GM21381 (cell line): Measurements from ENCODE around the gene NRL.
A peak's percentile ranks its signal among the peaks of the same experiment; 100 is the strongest.

Experiments used
- ATAC-seq: cut with Tn5 transposase; IDR thresholded peaks from one replicate; pipeline ENCODE4 v1.9.1; 2021; ENCODE audit warnings: mild to moderate bottlenecking, moderate library complexity; ENCODE audit not compliant: unreplicated experiment

NRL gene

GRCh38 chr14:24145219-24145618 lies 30.5 kb upstream of the NRL start:
- ATAC-seq: no peak

GRCh38 chr14:24144451-24144850 lies 29.7 kb upstream of the NRL start:
- no peak for ATAC-seq

GRCh38 chr14:24143511-24143910 lies 28.8 kb upstream of the NRL start:
- no peak for ATAC-seq

GRCh38 chr14:24141097-24141880 lies 26.5 kb upstream of the NRL start, which contains the start of gene EMC9:
TSS of gene EMC9 (minus strand) at chr14:24141591. CDS start at chr14:24141304, 287 bp downstream.
- peak; percentile 86 for ATAC-seq

GRCh38 chr14:24139272-24139934 lies 24.7 kb upstream of the NRL start:
- no peak for ATAC-seq

- no peak for ATAC-seq
Observed at GRCh38 chr14:24138396-24139271, 23.9 kb upstream of the NRL start.

- ATAC-seq: no peak
Observed at GRCh38 chr14:24137529-24138395, 23.0 kb upstream of the NRL start.

GRCh38 chr14:24136684-24137528 lies 22.2 kb upstream of the NRL start:
- ATAC-seq: no peak

- peak; percentile 78 for ATAC-seq
Observed at GRCh38 chr14:24135834-24136683, 21.3 kb upstream of the NRL start, which contains the start of gene PSME1. TSS of gene PSME1 (plus strand) at chr14:24136194. CDS start at chr14:24136263, 69 bp downstream.

GRCh38 chr14:24135584-24135833 lies 20.8 kb upstream of the NRL start:
- ATAC-seq: peak; percentile 1

- ATAC-seq: no peak
Observed at GRCh38 chr14:24133735-24134134, 19.0 kb upstream of the NRL start.

- ATAC-seq: no peak
Observed at GRCh38 chr14:24132976-24133375, 18.2 kb upstream of the NRL start.

- ATAC-seq: no peak
Observed at GRCh38 chr14:24132061-24132685, 17.4 kb upstream of the NRL start.

- ATAC-seq: no peak
Observed at GRCh38 chr14:24131549-24131966, 16.8 kb upstream of the NRL start.

GRCh38 chr14:24130717-24131548 lies 16.2 kb upstream of the NRL start:
- no peak for ATAC-seq

GRCh38 chr14:24130380-24130716 lies 15.6 kb upstream of the NRL start, which contains the start of gene FITM1:
TSS of gene FITM1 (plus strand) at chr14:24130659. CDS start at chr14:24131564, 905 bp downstream.
- no peak for ATAC-seq

GRCh38 chr14:24129410-24129998 lies 14.8 kb upstream of the NRL start:
- ATAC-seq: no peak
